ELF-1 (cell line): Measurements from ENCODE around the gene ANKMY2.
A peak's percentile ranks its signal among the peaks of the same experiment; 100 is the strongest.

Experiments used
- DNase-seq: peaks from one replicate; pipeline ENCODE4 v3.0.0-alpha.2; 2016; ENCODE audit warnings: low read depth, low spot score

ANKMY2 gene

DNA sequence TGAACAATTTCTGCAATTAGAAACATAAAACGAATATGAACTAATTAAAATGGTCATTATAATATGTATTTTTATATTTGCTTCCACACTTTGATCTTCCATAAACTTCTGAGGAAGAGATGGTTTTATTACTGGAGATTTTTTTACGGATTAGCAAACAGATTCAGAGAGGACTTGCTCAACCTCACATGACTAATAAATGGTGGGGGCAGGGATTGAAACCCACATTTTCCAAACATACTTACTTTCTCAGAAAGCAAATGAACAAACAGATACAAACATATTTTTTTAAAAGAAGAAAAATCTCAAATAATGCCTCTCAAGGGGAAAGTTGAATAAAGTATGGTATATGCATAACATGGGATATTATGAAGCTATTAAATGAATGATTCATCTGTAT lies 18.3 kb downstream of the ANKMY2 start:
- DNase-seq: no peak

DNA sequence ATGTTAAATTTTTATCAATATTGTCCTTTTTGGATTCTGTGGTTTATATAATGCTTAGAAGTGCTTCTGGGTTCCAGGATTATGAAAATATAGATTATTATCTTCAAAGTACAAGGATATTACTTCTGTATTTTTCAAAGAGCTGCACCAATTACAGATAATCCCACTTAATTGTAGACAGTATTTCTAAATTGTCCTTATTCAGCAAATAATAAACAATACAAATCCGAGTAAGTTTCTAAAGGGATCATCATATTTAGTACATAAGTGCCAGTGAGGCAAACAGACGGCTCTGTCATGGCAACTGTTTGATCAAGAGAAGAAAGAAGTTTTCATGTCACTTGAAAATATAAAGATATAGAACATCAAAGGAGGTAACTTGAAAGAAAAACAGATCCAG lies 19.2 kb downstream of the ANKMY2 start:
- DNase-seq: no peak

DNA sequence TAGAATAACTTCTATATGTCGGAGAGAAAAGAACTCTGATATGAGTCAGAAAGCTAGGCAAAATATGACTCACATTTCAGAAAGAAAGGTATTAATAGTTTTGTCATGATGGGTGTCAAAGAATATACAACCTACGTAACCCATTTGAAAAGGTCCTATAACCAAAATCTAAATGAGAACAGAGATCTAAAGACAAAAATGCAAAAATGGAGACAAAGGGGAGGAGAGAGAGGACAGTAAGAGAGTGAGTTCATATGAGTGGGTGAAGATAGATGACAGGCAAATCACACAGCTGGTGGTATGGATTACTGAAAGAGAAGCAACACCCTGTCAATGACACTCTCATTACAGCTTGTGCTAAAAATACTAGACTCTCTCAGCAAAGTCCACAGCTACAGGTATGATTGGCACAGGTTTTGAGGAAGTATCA lies 25.6 kb downstream of the ANKMY2 start:
- no peak for DNase-seq

DNA sequence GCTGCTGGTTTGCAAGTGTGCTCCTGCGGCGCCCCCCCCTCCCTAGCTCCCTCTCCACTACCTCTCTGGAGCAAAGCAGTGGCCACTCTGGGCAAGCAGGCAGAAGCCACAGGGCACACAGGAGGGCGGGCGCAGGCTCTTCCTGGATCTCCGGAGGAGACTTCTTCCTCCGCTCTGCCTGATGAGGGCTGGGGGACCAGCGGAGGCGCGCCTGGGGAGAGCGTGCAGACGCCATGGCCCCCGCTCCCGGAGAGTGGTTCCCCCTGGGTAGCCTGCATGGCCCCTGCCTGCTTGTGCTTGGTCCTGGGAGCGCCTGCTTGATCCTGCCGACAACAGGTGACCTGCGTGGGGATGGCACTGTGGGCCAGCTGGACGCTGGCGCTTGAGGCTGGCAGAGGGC lies 29.0 kb downstream of the ANKMY2 start:
- no peak for DNase-seq

DNA sequence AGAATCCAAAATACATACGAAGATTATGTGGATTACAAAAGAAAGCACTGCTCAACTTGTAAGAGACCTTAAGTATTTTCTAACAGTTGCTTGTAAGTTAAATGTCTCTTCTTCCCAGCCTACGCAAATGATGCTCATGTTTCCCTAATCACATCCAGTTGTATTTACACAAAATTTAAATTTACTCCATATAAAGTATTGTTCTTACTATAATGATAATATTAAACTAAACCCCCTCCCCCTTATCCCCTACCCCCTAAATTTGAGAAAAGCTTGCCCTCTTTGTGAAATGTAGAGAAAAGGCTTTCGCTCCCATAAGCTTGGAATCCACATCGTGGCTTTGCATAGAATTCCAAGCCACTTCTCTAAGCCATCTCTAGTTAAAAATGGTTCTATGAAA lies 29.4 kb downstream of the ANKMY2 start:
- no peak for DNase-seq

DNA sequence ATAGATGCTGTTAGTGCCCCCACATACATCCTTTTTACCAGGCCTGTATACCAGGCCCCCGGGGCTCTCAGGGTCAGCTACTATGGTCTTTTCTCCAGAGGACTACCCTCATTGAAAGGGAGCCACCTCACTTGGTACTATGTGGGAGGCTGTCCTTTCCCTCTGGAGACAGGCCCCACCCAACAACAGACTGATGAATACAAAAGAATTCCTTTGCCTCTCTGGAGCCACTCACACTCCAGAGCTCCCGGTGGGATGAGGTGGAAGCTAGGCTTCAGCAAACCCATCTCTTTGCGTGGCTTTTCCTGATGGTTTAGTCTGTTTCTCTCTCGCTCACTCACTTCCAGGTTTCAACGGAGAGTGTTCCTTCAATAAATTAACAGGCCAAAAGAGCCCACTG lies 30.3 kb downstream of the ANKMY2 start:
- peak; percentile 20 for DNase-seq

DNA sequence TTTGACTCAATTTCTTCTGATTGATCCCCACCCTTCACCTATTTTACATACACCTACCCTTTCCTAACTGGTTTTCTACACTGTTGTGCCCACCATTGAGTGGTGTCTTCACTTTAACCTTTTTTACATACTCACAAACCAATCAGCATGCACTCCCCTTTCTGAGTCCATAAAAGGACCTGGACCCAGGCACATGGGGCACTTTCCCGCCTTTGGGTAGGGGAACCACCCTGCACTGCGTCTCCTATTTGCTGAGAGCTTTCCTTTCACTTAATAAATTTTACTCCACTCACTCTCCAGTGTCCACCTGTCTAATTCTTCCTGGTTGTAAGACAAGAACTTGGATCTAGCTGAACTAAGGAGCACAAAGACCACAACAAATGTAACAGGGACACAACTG lies 33.8 kb downstream of the ANKMY2 start:
- no peak for DNase-seq

DNA sequence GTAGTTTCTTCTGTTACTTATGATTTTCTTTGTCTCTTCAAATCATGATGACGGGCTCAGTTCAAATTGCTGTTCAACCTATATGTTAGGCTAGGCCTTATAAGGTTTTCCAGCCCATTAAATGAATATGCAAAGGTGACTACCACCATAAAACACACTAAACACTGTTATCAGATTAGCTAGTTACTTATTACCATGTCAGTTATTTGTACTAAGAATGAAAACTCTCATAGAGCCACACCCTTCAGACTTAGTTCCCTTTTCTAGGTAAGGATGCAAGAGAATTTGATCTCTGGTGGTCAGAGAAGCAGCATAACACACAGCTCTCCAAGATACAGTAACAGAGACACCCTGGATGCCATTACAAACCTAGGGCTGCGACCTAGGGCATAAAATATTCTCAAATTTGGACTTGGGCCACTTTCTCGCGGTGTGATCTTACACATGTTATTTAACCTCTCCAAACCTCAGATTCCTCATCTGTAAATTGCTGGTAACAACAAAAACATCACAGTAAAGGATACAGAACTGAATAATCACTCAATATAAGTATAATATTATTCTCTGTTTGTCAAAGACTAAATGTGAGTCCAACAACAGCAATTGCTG lies 35.6 kb downstream of the ANKMY2 start:
- DNase-seq: no peak

DNA sequence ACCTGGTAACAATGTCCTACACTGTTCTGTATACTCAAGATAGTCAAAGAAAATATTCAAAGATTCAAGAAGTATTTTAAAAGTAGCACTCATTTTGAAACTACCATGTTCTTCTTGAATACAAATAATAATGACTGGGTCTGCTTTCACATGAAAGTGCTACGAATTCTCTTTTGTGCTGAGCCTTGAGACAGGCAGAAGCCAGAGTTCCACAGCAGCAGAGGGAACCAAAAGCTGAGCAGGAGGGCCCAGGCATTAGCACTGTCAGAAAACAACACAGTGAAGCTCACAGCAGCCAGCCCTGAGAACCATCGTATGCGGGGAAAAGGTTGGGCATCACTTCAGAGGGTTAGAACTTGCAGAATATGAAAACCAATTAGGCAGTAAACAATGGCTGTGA lies 38.9 kb downstream of the ANKMY2 start:
- no peak for DNase-seq

DNA sequence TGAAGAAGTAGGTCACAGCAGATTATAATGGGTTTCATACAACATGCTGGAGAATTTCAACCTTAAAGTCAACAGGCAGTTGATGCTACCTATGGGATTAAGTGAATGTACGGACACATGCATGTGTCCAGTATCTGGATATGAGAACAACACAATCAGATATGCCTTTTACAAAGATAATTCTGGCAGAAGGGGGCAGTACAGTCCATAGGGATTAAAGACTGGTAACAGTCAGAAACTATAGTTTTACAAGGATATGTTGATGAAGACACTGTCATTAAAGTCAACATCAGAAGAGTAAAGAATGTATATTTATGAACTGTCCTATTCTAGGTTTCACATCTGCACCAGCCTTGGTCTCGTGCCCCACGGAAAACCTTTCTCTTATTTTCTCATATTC lies 41.5 kb downstream of the ANKMY2 start:
- DNase-seq: no peak

DNA sequence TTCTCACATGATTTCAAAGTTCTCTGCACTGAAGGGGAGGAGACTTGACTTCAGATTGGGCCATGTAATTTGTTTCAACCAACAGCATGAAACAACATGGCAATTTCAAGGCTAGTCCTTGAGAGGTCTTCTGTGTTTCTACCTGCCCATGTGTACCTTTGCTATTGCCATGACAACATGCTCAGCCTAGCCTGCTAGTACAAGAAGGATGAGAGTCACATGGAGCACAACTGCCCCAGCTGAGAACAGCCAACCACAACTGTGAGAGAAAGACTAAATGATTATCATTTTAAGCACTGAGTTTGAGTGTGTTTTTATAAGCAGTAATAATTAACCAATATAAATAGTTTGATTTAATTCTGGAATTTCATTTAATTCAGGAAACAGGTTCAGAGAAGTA lies 41.9 kb downstream of the ANKMY2 start:
- DNase-seq: no peak

DNA sequence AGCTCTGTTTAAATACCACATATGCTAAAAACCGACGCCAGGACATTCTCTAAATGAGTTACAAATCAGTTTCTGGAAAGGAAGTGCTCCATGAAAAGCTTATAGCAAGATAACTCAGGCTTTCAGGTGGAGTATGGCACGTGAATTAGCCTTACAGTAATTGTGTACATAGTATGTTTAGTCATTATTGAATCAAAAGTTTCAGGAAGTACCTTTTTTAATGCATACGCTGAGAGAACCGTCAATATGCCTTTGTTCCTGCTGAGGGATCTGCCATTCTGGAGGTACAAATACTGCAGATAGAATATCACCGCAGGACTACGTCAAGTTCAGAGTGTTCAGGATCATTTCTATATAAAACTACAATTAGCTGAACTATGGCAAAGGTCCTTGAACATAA lies 45.7 kb downstream of the ANKMY2 start:
- no peak for DNase-seq

DNA sequence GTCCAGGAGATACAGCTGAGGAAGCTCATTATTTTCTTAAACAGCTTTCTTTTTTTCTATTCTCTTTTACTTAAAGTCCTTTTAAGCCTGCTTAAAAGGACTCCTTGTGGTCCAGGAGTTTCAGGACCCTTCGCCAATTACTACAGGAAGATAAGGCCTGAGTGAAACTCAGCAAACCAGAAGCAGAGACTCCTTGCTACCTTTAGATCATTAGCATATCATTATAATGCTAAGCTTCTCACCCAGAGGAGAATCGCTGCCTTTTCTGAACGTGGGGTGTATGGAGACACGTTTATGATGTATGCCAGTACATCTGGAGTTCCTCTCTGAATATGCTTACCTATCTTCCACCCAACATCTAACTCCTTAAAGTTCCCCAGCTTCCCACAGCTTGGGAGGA lies 47.5 kb downstream of the ANKMY2 start:
- no peak for DNase-seq

DNA sequence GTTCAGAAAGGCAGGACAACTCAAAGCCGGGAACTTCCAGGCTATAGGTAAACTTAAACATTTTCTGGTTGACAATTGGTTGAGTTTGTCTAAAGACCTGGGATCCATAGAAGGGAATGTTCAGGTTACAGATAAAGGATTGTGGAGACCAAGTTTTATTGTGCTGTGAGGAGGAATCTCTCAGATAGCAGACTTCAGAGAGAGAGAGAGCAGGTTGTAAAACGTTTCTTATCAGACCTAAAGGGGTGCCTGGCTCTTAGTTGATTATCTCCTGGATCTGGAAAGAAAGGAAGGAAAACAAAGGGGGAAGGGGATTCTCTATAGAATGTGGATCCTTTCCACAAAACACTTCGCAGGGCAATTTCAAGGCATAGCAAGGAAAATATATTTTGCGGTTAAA lies 50.0 kb downstream of the ANKMY2 start:
- peak; percentile 19 for DNase-seq

DNA sequence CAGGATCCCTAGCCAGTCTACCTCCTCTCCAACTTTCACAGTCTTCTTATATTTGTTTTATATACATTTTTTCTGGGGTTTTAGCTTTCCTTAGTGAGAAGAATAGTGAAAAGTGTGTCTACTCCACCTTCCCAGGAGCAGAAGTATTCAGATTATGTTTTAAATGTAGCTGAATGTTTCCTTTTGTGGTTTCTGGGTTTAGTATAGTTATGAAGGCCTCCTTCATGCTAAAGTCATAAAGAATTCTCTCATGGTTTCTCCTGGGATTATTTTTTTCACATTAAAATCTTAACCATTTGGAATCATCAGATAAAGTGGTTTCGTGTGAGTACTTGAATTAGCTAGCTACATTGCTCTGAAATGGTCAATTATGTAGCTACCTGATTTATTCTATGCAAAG lies 50.9 kb downstream of the ANKMY2 start:
- DNase-seq: no peak

DNA sequence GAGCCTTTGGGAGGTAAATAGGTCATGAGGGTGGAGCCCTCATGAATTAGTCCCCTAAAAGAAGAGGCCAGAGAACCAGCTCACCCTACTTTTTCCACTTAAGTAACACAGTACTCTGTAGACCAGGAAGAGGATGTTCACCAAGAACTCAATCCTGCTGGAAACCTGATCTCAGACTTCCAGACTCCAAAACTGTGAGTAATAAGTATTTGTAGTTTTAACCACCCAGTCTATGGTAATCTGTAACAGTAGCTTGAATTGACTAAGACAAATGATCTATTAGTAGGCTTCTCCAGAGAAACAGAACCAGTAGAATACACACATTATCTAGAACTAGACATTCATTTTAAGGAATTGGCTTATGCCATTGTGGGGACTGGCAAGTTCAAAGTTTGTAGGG lies 51.5 kb downstream of the ANKMY2 start:
- DNase-seq: no peak

DNA sequence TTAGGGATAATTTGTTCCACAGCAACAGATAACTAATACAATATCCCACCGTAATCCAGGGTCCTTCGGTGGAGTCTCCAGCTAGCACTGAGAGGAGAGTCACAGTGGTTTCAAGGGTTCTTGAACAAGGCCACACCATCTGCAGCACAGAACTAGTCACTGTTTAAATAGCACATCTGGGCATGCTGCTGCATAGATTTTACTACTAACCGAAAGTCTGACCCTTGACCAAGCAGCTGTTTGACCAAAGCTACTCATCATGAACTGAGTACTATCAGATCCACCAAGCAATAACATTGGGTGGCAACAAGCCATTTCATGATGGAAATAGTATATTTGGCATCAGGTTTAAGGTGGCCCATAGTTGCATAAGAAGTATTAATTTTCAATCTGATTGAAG lies 53.2 kb downstream of the ANKMY2 start:
- no peak for DNase-seq

DNA sequence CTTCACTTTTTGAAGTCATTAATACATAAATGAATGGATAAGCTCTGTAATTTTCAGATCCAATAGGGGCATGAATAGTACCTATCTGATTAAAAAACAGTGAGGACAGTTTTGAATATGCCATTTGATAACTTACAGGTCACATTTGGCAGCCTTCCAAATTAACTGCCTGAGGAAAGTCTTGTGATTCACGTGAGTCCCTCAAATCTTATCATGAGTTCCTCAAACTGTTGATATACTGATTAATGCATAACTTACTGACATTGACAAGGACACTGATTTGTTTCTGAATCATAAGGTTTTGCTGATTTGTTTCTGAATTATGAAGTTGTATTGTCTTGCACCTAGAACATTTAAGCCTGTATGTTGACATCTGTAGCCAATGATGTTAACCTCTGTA lies 55.1 kb downstream of the ANKMY2 start:
- no peak for DNase-seq

DNA sequence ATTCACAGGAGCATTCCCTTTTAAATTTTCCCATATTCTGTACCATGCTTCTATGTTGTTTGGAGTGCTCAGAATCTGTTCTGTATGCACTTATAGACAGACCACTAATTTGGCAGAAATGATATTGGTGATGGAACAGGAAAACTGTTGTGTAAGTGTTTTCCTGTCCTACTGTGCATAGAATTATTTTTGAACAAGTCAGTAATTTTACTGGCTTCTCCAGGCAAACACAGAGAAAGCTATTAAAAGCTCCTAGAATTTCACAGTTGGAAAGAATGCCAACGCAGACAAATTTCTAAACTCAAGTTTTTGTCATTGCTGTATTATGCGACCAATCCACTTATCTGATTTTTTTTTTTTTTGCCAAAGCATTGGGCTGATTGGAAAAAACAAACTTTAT lies 55.7 kb downstream of the ANKMY2 start:
- no peak for DNase-seq

DNA sequence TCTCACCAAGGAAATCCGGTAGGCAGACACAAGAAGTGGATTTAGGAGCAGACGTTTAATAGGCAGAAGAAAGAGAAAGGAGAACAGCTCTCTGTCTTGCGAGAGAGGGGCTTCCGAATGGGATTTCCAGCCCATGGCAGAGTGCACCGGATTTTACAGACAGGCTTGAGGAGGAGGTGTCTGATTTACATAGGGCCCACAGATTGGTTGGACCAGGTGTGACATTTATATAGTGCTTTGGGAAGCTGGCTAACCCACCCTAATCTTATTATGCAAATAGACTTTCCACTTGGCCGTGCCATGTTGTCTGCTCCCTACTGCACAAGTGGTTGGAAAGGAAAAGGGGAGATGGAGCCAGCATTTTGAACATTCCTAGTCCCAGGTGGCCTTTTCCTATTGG lies 57.8 kb downstream of the ANKMY2 start:
- DNase-seq: peak; percentile 59

DNA sequence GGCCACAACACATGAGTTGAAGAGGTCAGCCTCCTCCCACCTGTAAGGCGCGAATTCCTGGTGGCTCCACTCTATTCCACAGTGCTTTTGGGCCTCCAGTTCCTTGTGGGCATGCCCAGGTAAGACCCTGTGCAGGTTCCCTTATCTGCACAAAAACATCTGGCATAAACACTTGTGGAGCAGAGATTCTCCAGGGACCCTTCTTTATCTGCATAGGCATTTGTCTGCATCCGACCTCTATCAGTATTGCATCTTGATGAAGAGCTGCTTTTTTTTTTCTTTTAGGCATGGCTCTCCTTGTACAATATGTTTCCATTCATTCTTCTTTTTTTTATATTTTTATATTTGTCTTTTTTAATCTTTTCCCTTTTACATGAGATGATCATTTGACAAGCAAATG lies 58.4 kb downstream of the ANKMY2 start:
- DNase-seq: no peak

DNA sequence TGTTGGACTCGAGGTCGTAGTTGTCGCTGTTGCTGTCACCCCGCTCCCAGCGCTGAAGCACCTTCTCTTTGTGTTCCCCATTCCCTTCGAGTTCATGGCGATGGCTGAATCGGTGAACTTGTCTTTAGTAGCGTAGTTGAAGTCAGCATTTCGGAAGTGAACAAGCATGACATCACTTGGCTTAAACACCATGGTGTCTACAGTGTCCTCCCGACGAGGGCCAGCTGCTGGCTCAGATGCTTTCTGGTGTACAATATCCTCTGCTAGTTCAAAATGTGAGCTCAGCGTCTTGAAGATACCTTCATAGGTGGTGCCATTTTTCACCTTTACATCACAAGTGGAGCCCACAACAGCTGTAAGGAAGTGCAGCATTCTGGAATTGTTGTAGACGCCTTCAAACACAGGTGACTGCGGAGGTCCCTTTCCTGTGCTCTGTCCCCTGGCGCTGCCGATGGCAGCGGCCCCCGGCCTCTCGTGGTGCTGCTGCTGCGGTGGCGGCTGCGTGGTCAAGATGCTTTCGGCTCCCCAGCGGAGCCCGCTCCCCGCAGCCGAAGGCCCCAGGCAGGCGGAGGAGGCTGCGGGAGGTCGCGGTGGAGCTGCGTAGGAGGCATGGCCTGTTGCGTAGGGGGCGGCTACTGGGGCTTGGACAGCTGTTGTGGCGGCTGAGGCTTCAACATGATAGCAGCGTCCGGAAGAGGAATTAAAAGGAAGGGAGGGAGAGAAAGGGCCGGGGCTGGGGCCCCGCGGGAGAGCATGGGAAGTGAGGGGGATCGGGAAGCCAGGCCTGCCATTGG lies 59.3 kb downstream of the ANKMY2 start:
- DNase-seq: no peak

DNA sequence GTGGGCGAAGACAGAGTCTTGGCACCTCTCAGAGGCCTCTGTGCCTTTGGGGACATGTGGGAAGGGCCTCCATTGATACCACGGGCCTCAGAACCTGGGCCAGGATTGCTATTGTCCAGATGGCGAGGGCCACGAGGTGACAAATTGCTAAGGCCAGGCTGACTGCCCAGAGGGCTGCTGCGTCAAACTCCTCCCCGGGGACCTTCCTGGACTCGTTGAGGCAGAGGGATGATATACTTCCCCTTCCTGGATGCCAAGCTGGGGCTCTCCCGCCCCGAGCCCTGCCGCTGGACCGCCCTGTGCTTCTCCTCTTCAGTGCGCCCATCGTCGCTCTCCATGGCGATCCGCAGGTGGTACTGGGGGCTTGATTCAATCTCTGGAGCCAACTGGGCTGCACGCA lies 60.0 kb downstream of the ANKMY2 start:
- DNase-seq: no peak

DNA sequence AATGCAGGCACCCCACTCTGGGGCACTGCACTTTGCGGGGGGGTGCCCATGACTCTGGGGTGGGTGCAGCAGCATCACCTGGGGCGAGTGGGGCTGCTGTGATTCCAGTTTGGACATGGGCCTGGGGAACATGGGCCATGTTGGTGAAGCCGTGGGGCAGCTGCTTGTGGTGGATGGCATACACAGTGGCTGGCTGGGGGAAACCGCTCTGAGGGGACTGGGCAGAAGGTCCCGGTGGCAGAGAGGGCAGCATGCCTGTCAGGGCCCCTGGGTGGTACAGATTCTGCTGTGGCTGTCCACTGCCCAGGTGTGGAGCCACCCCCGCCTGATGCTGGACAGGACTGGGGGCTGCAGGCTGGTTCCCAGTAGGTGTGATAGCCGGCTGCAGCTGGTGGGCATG lies 61.7 kb downstream of the ANKMY2 start:
- DNase-seq: no peak
